ENCODE data around the gene ZNF773.
"Not testable (repeated sequence)": the region's sequence is repeated elsewhere in the genome, so short reads cannot be mapped to it uniquely, and the experiment has no call there.

DNA sequence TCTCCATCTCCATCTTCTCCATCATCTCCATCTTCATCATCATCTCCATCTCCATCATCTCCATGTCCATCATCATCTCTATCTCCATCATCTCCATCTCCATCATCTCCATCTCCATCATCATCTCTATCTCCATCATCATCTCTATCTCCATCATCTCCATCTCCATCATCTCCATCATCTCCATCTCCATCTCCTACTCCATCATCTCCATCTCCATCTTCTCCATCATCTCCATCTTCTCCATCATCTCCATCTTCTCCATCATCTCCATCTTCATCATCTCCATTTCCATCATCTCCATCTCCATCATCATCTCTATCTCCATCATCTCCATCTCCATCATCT lies 432 bp upstream of the ZNF773 start:
- not testable (repeated sequence) for TF ChIP-seq POLR2AphosphoS2 (IDR thresholded peaks at IDR 0.05; ENCODE audit: low read depth, low read length); JUND (IDR thresholded peaks at IDR 0.05; ENCODE audit: low read depth, low read length); CBFB (IDR thresholded peaks at IDR 0.05; ENCODE audit: low read depth); TARDBP (IDR thresholded peaks at IDR 0.05; ENCODE audit: borderline replicate concordance); NFIC (IDR thresholded peaks at IDR 0.05; ENCODE audit: low read depth, low read length); ASH2L (IDR thresholded peaks at IDR 0.05; ENCODE audit: borderline replicate concordance, low read depth); EP300 (IDR thresholded peaks at IDR 0.05; ENCODE audit: borderline replicate concordance in 1 of 2, control insufficient read depth in 1 of 2, low read depth in 2 of 2, low read length in 2 of 2); POLR2A (IDR thresholded peaks at IDR 0.05; ENCODE audit: low read depth, low read length)
- TF ChIP-seq, protein P1, sequence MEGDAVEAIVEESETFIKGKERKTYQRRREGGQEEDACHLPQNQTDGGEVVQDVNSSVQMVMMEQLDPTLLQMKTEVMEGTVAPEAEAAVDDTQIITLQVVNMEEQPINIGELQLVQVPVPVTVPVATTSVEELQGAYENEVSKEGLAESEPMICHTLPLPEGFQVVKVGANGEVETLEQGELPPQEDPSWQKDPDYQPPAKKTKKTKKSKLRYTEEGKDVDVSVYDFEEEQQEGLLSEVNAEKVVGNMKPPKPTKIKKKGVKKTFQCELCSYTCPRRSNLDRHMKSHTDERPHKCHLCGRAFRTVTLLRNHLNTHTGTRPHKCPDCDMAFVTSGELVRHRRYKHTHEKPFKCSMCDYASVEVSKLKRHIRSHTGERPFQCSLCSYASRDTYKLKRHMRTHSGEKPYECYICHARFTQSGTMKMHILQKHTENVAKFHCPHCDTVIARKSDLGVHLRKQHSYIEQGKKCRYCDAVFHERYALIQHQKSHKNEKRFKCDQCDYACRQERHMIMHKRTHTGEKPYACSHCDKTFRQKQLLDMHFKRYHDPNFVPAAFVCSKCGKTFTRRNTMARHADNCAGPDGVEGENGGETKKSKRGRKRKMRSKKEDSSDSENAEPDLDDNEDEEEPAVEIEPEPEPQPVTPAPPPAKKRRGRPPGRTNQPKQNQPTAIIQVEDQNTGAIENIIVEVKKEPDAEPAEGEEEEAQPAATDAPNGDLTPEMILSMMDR (IDR thresholded peaks at IDR 0.05 in 2 of 3, conservative IDR thresholded peaks at IDR 0.05 in 1 of 3; ENCODE audit: control insufficient read depth in 2 of 3, extremely low read depth in 1 of 3, insufficient read depth in 1 of 3, low read depth in 3 of 3, low read length in 3 of 3) = not testable (repeated sequence)
- TF ChIP-seq, protein P2, sequence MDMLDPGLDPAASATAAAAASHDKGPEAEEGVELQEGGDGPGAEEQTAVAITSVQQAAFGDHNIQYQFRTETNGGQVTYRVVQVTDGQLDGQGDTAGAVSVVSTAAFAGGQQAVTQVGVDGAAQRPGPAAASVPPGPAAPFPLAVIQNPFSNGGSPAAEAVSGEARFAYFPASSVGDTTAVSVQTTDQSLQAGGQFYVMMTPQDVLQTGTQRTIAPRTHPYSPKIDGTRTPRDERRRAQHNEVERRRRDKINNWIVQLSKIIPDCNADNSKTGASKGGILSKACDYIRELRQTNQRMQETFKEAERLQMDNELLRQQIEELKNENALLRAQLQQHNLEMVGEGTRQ (IDR thresholded peaks at IDR 0.05; ENCODE audit: borderline replicate concordance, low read depth, low read length) = not testable (repeated sequence)
